Natural killer cell (primary cell): ENCODE measurements around the gene SLC37A4. TPM values are rescaled to one million over a fixed set of nuclear protein-coding genes. Genes with fewer than 3 reads are reported as not detected.

ENCODE experiments used
- ATAC-seq, 3 donors: fragments of 150-1000 bp in 2 of 3; fragments of 200-7000 bp in 1 of 3; cut with Tn5 transposase; 1 replicate in 1 of 3; 2 replicates in 2 of 3; pipeline ENCODE4 v1.10.0; 2021; ENCODE audit warnings: mild to moderate bottlenecking in 2 of 3, moderate library complexity in 2 of 3
- DNase-seq, 2 donors: peaks; one replicate each; pipeline versions ENCODE4 v3.0.0 to v3.0.0-alpha.2; 2013 to 2021; ENCODE audit warnings: mixed read lengths in 1 of 2
- H3K27ac ChIP-seq: one replicate; pipeline ENCODE4 v1.5.1; 2013; ENCODE audit warnings: mild to moderate bottlenecking, low read length
- H3K27me3 ChIP-seq: one replicate; pipeline ENCODE4 v1.6.1; 2013; ENCODE audit warnings: low read length; ENCODE audit not compliant: control insufficient read depth, insufficient read depth
- H3K36me3 ChIP-seq: one replicate; pipeline ENCODE4 v1.6.1; 2013; ENCODE audit warnings: low read length; ENCODE audit not compliant: control insufficient read depth, insufficient read depth
- H3K4me1 ChIP-seq: one replicate; pipeline ENCODE4 v1.6.1; 2013; ENCODE audit warnings: low read length; ENCODE audit not compliant: control insufficient read depth, insufficient read depth
- H3K4me3 ChIP-seq: one replicate; pipeline ENCODE4 v1.5.1; 2013; ENCODE audit warnings: low read length
- H3K9me3 ChIP-seq: one replicate; pipeline ENCODE4 v1.6.1; 2013; ENCODE audit warnings: low read length; ENCODE audit not compliant: control insufficient read depth, insufficient read depth
- H3K27ac Mint-ChIP-seq, 2 donors: one replicate each; pipeline ENCODE4 v1.8.0; 2022; ENCODE audit warnings: mild to moderate bottlenecking in 2 of 2, mixed read lengths in 2 of 2, moderate library complexity in 1 of 2
- H3K27me3 Mint-ChIP-seq, 2 donors: one replicate each; pipeline ENCODE4 v1.8.0; 2022; ENCODE audit warnings: low read depth in 2 of 2, mixed read lengths in 2 of 2
- H3K36me3 Mint-ChIP-seq: one replicate; pipeline ENCODE4 v1.8.0; 2022; ENCODE audit warnings: mixed read lengths
- H3K4me1 Mint-ChIP-seq, 2 donors: one replicate each; pipeline ENCODE4 v1.8.0; 2022; ENCODE audit warnings: mixed read lengths in 2 of 2
- H3K4me3 Mint-ChIP-seq: one replicate; pipeline ENCODE4 v1.8.0; 2022; ENCODE audit warnings: mild to moderate bottlenecking, moderate library complexity, mixed read lengths
- H3K9me3 Mint-ChIP-seq, 2 donors: one replicate each; pipeline ENCODE4 v1.8.0; 2022; ENCODE audit warnings: mixed read lengths in 2 of 2
- WGBS: methylation state at CpG from one replicate; pipeline ENCODE4 v1.1.7; 2013; ENCODE audit warnings: missing lambda C conversion rate; ENCODE audit not compliant: insufficient coverage; 5-methylcytosine and 5-hydroxymethylcytosine counted together
- intact Hi-C: fragments of 100-400 bp; cut with micrococcal nuclease; formaldehyde crosslinking; loops from one replicate; pipeline ENCODE4 v1.14.2; 2022
- total RNA-seq, 4 donors: library from RNA; stranded (reverse); fragments of 120-200 nt in 1 of 4; gene quantifications; one replicate each; pipeline versions ENCODE4 v1.2.3 to v1.2.4, GENCODE V29; 2013 to 2022
- TF ChIP-seq, protein P1 (sequence below): fragments of 200-600 bp; IDR thresholded peaks from one replicate; pipeline ENCODE4 v1.8.0; 2022; ENCODE audit warnings: antibody characterized with exemption

SLC37A4 gene
- total RNA-seq, 3 donors from 2014 or later (not counting 1 experiment from before 2014, with no cell fraction given): 4.6 to 7.7 (median 6.5) TPM

DNA sequence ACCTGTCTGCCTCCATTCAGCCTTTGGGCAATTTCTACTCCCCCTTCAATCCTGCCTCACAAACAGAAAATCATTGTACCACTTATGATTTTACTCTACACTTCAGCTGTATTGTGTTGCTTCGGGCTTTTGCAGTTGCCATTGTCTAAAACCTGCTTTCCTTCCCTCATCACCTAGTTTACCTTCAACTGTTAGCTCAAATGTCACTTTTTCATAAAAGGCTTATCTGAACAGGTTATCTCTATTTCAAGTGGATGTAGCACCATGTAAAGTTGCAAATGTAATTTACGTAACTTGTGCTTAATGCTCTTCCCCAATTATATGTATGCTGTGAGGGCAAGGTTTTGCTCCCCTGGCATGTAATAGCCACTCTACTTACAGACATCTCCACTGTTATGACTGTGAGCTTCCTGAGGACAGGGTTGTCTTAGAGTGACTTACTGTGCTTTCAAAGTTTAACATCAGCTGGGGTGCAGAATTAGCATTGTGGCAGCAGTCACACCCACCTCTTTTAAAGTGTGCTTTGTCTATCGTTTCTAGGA, 18.0 kb downstream of the SLC37A4 start:
- no peaks in the 10 kb centered on the region for H3K27me3 ChIP-seq
- no peaks in the 10 kb centered on the region for H3K9me3 ChIP-seq
- H3K4me1 ChIP-seq: peaks cover 17% of the 10 kb centered on the region
- no peak overlapping the region for H3K27ac ChIP-seq
- peaks cover 5 to 19% of the 10 kb centered on the region in 2 donors for H3K4me1 Mint-ChIP-seq
- H3K4me3 ChIP-seq: no peak overlapping the region
- H3K4me3 Mint-ChIP-seq: no peak overlapping the region
- H3K27me3 Mint-ChIP-seq: no peaks in the 10 kb centered on the region
- ATAC-seq (no peak), DNase-seq (no peak)
- WGBS: 92% methylated on average over 2 of the region's 3 CpGs
- peaks cover 64% of the 10 kb centered on the region for H3K36me3 ChIP-seq
- no peaks in the 10 kb centered on the region for H3K9me3 Mint-ChIP-seq
- intact Hi-C loops: no loop called here
- TF ChIP-seq, protein P1, sequence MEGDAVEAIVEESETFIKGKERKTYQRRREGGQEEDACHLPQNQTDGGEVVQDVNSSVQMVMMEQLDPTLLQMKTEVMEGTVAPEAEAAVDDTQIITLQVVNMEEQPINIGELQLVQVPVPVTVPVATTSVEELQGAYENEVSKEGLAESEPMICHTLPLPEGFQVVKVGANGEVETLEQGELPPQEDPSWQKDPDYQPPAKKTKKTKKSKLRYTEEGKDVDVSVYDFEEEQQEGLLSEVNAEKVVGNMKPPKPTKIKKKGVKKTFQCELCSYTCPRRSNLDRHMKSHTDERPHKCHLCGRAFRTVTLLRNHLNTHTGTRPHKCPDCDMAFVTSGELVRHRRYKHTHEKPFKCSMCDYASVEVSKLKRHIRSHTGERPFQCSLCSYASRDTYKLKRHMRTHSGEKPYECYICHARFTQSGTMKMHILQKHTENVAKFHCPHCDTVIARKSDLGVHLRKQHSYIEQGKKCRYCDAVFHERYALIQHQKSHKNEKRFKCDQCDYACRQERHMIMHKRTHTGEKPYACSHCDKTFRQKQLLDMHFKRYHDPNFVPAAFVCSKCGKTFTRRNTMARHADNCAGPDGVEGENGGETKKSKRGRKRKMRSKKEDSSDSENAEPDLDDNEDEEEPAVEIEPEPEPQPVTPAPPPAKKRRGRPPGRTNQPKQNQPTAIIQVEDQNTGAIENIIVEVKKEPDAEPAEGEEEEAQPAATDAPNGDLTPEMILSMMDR: no peak
- peak overlapping the region in 1 of 2 donors; percentile 9 for H3K27ac Mint-ChIP-seq
- H3K36me3 Mint-ChIP-seq: peaks cover 6% of the 10 kb centered on the region

DNA sequence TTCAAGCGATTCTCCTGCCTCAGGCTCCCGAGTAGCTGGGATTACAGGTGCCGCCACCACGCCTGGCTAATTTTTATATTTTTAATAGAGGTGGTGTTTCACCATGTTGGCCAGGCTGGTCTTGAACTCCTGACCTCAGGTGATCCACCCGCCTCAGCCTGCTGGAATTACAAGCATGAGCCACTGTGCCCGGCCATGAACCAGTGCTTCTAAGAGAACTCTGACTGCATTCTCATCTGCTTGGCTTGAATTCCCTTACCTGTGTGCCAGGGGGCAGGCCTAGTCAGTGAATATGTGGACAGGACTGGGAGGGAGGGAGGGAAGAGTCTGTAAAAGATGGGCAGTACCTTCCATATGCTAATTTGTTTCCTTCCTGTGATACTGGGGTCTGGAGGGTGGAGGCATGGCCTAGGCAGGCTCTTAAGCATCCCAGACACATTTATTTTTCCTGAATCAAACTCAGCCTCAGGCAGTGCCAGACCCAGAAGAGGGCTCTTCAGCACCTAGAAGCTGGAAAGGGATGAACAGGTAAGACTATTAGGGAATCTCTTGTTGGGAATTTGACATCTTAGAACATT, 19.1 kb downstream of the SLC37A4 start:
- H3K4me1 ChIP-seq: peaks cover 7% of the 10 kb centered on the region
- no peak overlapping the region for H3K27ac ChIP-seq
- no peaks in the 10 kb centered on the region for H3K27me3 ChIP-seq
- H3K9me3 ChIP-seq: no peaks in the 10 kb centered on the region
- peaks cover 68% of the 10 kb centered on the region for H3K36me3 ChIP-seq
- ATAC-seq (no peak), DNase-seq (no peak)
- Mint-ChIP-seq H3K27me3 (no peaks in the 10 kb centered on the region), H3K4me1 (peaks cover 0 to 13% of the 10 kb centered on the region in 2 donors), H3K27ac (no peak overlapping the region), H3K4me3 (no peak overlapping the region), H3K36me3 (peaks cover 8% of the 10 kb centered on the region), H3K9me3 (no peaks in the 10 kb centered on the region)
- H3K4me3 ChIP-seq: no peak overlapping the region
- TF ChIP-seq, protein P1: no peak
- intact Hi-C loops: no loop called here
- whole genome bisulfite sequencing: over 99% methylated on average over 5 of the region's 6 CpGs

DNA sequence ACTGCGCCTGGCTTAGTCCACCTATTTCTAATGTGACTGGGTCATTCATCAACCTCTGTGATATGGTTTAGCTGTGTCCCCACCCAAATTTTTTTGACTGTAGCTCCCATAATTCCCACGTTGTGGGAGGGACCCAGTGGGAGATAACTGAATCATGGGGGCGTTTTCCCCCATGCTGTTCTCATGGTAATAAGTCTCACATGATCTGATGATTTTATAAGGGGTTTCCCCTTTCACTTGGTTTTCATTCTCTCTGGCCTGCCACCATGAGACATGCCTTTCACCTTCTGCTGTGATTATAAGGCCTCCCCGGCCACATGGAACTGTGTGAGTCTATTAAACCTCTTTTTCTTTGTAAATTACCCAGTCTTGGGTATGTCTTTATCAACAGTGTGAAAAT, 24.0 kb downstream of the SLC37A4 start:
- H3K4me3 Mint-ChIP-seq: no peak overlapping the region
- Histone ChIP-seq H3K27ac (no peak overlapping the region), H3K36me3 (peaks cover 37% of the 10 kb centered on the region), H3K9me3 (no peaks in the 10 kb centered on the region), H3K4me3 (no peak overlapping the region), H3K27me3 (no peaks in the 10 kb centered on the region), H3K4me1 (no peaks in the 10 kb centered on the region)
- TF ChIP-seq, protein P1: no peak
- no peak overlapping the region for H3K27ac Mint-ChIP-seq
- 86% methylated on average over 3 of the region's 4 CpGs for WGBS
- no peak for ATAC-seq
- DNase-seq: no peak
- peaks cover 8% of the 10 kb centered on the region for H3K36me3 Mint-ChIP-seq
- no peaks in the 10 kb centered on the region for H3K27me3 Mint-ChIP-seq
- intact Hi-C loops: no loop called here
- peaks cover 0 to 6% of the 10 kb centered on the region in 2 donors for H3K4me1 Mint-ChIP-seq
- H3K9me3 Mint-ChIP-seq: no peaks in the 10 kb centered on the region

DNA sequence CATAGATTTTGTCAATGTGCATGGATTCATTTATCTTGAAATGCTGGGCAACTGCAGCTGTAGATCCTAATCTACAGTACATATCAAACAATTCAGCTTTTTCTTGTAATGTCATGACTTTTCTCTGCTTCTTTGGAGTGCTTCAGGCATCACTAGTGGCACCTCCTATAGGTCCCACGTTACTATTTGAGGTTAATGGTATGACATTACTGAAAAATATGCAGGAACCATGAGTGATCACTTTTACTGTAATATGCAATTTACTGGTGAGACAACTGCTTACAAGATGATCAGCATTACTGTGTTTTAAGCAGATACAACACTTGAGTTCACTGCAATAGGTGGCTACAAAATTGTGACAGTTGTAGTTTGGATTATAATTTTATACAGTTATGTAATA, 29.8 kb downstream of the SLC37A4 start:
- Mint-ChIP-seq H3K27ac (no peak overlapping the region), H3K9me3 (no peaks in the 10 kb centered on the region), H3K36me3 (no peaks in the 10 kb centered on the region), H3K27me3 (no peaks in the 10 kb centered on the region), H3K4me1 (peaks cover 30 to 33% of the 10 kb centered on the region in 2 donors), H3K4me3 (no peak overlapping the region)
- DNase-seq (no peak), ATAC-seq (no peak)
- TF ChIP-seq, protein P1: no peak
- Histone ChIP-seq H3K27me3 (no peaks in the 10 kb centered on the region), H3K4me3 (no peak overlapping the region), H3K27ac (no peak overlapping the region), H3K4me1 (peaks cover 23% of the 10 kb centered on the region), H3K9me3 (no peaks in the 10 kb centered on the region), H3K36me3 (peaks cover 26% of the 10 kb centered on the region)
- intact Hi-C loops: no loop called here
- 100% methylated on average over 1 of the region's 1 CpG for WGBS
